ENCODE data around the gene KDM2A.

KDM2A gene

GRCh38 chr11:67304511-67305113 lies 185.5 kb downstream of the KDM2A start:
- DNase-seq, result no peak

DNA sequence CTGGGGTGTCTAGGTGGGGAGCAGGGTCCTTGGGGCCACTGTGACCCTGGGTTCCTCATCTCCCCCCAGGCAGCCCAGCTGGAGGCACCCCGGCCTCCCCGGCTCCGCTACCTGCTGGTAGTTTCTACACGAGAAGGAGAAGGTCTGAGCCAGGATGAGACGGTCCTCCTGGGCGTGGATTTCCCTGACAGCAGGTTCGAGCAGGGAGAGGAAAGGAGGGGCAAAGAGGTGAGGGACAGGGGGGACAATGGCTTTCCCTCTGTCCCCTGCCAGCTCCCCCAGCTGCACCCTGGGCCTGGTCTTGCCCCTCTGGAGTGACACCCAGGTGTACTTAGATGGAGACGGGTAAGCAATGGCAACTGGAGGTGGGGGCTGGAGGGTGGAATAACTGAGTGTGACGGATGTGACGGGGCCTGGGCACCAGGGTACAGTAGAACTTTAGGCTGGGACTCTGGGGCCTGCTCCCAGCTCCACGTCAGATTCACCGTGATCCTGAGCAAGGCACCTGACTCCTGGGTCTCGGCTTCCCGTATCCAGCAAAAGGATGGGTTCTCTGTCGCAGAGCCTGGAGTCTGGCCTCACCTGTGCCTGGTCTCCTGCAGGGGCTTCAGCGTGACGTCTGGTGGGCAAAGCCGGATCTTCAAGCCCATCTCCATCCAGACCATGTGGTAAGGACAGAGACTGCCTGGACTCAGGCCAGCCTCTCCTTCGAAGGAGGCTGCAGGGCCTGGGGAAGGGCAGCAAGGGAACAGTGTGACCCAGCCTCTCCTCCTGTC lies 187.9 kb downstream of the KDM2A start:
- no peak for DNase-seq

DNA sequence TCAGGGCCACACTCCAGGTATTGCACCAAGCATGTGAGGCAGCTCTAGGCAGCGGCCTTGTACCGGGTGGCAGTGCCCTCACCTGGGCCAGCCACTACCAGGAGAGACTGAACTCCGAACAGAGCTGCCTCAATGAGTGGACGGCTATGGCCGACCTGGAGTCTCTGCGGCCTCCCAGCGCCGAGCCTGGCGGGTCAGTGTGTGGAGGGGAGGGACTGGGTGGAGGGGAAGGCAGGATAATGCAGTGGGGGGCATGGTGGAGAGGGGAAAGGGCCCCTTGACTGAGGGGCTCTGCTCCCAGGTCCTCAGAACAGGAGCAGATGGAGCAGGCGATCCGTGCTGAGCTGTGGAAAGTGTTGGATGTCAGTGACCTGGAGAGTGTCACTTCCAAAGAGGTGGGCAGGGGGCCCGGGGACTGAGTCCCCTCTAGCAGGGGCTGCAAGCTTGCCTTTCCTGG lies 188.5 kb downstream of the KDM2A start:
- no peak for DNase-seq
